Keratinocyte (primary cell): ENCODE measurements around the gene ROR1. TPM values are rescaled to one million over a fixed set of nuclear protein-coding genes. Genes with fewer than 3 reads are reported as not detected.

Source experiments
- DNase-seq: peaks from one replicate; pipeline ENCODE4 v3.0.0-alpha.2; 2011; ENCODE audit warnings: low read depth, missing footprints, low spot score
- FAIRE-seq: peaks from 2 replicates; lab custom pipeline; 2011; peaks lifted over from hg19 to GRCh38; lab: Jason Lieb, UNC
- H2AFZ ChIP-seq: 2 replicates; pipeline ENCODE4 v1.6.0; 2012; ENCODE audit warnings: low read length, control low read depth, inconsistent platforms; ENCODE audit not compliant: control insufficient read depth
- H3K27ac ChIP-seq: 2 replicates; pipeline ENCODE4 v1.5.1; 2011; ENCODE audit warnings: low read length; ENCODE audit not compliant: control insufficient read depth, insufficient read depth
- H3K27me3 ChIP-seq: 3 replicates; pipeline ENCODE4 v1.6.0; 2011; ENCODE audit warnings: low read length; ENCODE audit not compliant: control insufficient read depth, insufficient read depth; ENCODE audit errors: extremely low read depth
- H3K36me3 ChIP-seq, 2 experiments: 2 replicates in 1 of 2; 3 replicates in 1 of 2; pipeline ENCODE4 v1.5.1; 2011; ENCODE audit warnings: low read length in 2 of 2, mild to moderate bottlenecking in 1 of 2; ENCODE audit not compliant: control insufficient read depth in 2 of 2, insufficient read depth in 2 of 2; ENCODE audit errors: extremely low read depth in 1 of 2
- H3K4me1 ChIP-seq: 3 replicates; pipeline ENCODE4 v1.5.1; 2011; ENCODE audit warnings: low read length; ENCODE audit not compliant: control insufficient read depth, insufficient read depth; ENCODE audit errors: extremely low read depth
- H3K4me2 ChIP-seq: 3 replicates; pipeline ENCODE4 v1.6.0; 2011; ENCODE audit warnings: low read depth, low read length; ENCODE audit not compliant: control insufficient read depth, insufficient read depth; ENCODE audit errors: extremely low read depth
- H3K4me3 ChIP-seq, 3 experiments: fragments of 200-600 bp in 1 of 3; sonication (generic) in 1 of 3; 2 replicates in 2 of 3; 3 replicates in 1 of 3; pipeline ENCODE4 v1.5.1; 2011 to 2016; ENCODE audit warnings: low read length in 3 of 3, mild to moderate bottlenecking in 3 of 3, control low read depth in 2 of 3, inconsistent platforms in 1 of 3, low read depth in 1 of 3, mixed read lengths in 1 of 3, mixed run types in 1 of 3, moderate library complexity in 1 of 3; ENCODE audit not compliant: control insufficient read depth in 2 of 3, insufficient read depth in 2 of 3; ENCODE audit errors: extremely low read depth in 1 of 3
- H3K79me2 ChIP-seq: 2 replicates; pipeline ENCODE4 v1.6.0; 2012; ENCODE audit warnings: low read length; ENCODE audit not compliant: control insufficient read depth, insufficient read depth
- H3K9ac ChIP-seq: 3 replicates; pipeline ENCODE4 v1.6.0; 2011; ENCODE audit warnings: low read length; ENCODE audit not compliant: control insufficient read depth, insufficient read depth; ENCODE audit errors: extremely low read depth
- H3K9me1 ChIP-seq: 3 replicates; pipeline ENCODE4 v1.6.0; 2011; ENCODE audit warnings: low read length; ENCODE audit not compliant: control insufficient read depth, insufficient read depth; ENCODE audit errors: extremely low read depth
- H3K9me3 ChIP-seq: 2 replicates; pipeline ENCODE4 v1.5.1; 2012; ENCODE audit warnings: low read depth, low read length; ENCODE audit not compliant: control insufficient read depth
- H4K20me1 ChIP-seq: 3 replicates; pipeline ENCODE4 v1.6.0; 2011; ENCODE audit warnings: low read length; ENCODE audit not compliant: control insufficient read depth, insufficient read depth; ENCODE audit errors: extremely low read depth
- CTCF ChIP-seq, 3 experiments: IDR thresholded peaks in 1 of 3; conservative IDR thresholded peaks in 1 of 3; optimal IDR thresholded peaks in 1 of 3; 2 replicates in 2 of 3; 3 replicates in 1 of 3; pipeline versions ENCODE3 to v1.5.1; 2011; ENCODE audit warnings: low read length in 3 of 3, mild to moderate bottlenecking in 3 of 3, moderate library complexity in 2 of 3, control low read depth in 1 of 3, inconsistent platforms in 1 of 3; ENCODE audit not compliant: insufficient read depth in 2 of 3; ENCODE audit errors: extremely low read depth in 1 of 3
- EZH2 ChIP-seq: IDR thresholded peaks from one replicate; pipeline ENCODE4 v1.6.1; 2012; ENCODE audit warnings: inconsistent platforms, mild to moderate bottlenecking, low read length, moderate library complexity
- dilution Hi-C: fragments of 300-500 bp; cut with MboI; formaldehyde crosslinking; loops from one replicate; pipeline ENCODE4 v1.7.0; 2020; ENCODE audit warnings: low sequenced_read_pairs; ENCODE audit not compliant: extremely low pct_ligation_motif_present
- polyA plus RNA-seq, 5 experiments: library from polyadenylated mRNA; depleted of rRNA in 3 of 5; stranded (reverse) in 3 of 5; stranded (forward) in 1 of 5; unstranded in 1 of 5; fragments of >200 nt; gene quantifications; 1 replicate in 1 of 5; 2 replicates in 3 of 5; 3 replicates in 1 of 5; pipeline versions ENCODE4 v1.2.1 to v1.2.3, GENCODE V29; 2011 to 2012; ENCODE audit warnings: missing spikeins in 2 of 5, low read depth in 1 of 5, low replicate concordance in 1 of 5

The ROR1 gene
- polyA plus RNA-seq, 1 donor (not counting 4 experiments of a cell fraction or from before 2014, with no cell fraction given): 9.2 TPM

- Histone ChIP-seq H3K36me3 (no peaks in the 10 kb centered on the region), H3K4me3 (no peak overlapping the region), H4K20me1 (no peaks in the 10 kb centered on the region), H3K79me2 (peaks cover 1% of the 10 kb centered on the region), H3K27ac (no peak overlapping the region), H2AFZ (no peak overlapping the region), H3K4me2 (no peak overlapping the region), H3K27me3 (no peaks in the 10 kb centered on the region), H3K9me3 (no peaks in the 10 kb centered on the region), H3K4me1 (peaks cover 3% of the 10 kb centered on the region), H3K9me1 (no peaks in the 10 kb centered on the region), H3K9ac (no peak overlapping the region)
- TF ChIP-seq EZH2: no peak
- no peak for TF ChIP-seq CTCF (optimal IDR thresholded peaks at IDR 0.05 in 1 of 3, IDR thresholded peaks at IDR 0.05 in 1 of 3, conservative IDR thresholded peaks at IDR 0.05 in 1 of 3; ENCODE audit: extremely low read depth in 1 of 3, insufficient read depth in 2 of 3, low read length in 3 of 3)
- dilution Hi-C loops: no loop called here
- DNase-seq: no peak
- FAIRE-seq: no peak
Observed at GRCh38 chr1:63818567-63819325, 44.9 kb downstream of the ROR1 start.

- FAIRE-seq: no peak
- Histone ChIP-seq H3K9me1 (no peaks in the 10 kb centered on the region), H3K79me2 (peaks cover 1% of the 10 kb centered on the region)
Observed at GRCh38 chr1:63819795-63820194, 46.0 kb downstream of the ROR1 start.

More at GRCh38 chr1:63819795-63820194, 46.0 kb downstream of the ROR1 start:
- no peak overlapping the region for H3K27ac ChIP-seq
- H3K4me2 ChIP-seq: no peak overlapping the region
- no peaks in the 10 kb centered on the region for H3K36me3 ChIP-seq
- H3K27me3 ChIP-seq: no peaks in the 10 kb centered on the region
- H3K4me1 ChIP-seq: peaks cover 3% of the 10 kb centered on the region
- dilution Hi-C loops: no loop called here
- H3K9me3 ChIP-seq: no peaks in the 10 kb centered on the region
- no peak overlapping the region for H3K9ac ChIP-seq
- no peaks in the 10 kb centered on the region for H4K20me1 ChIP-seq
- no peak overlapping the region for H2AFZ ChIP-seq
- no peak for TF ChIP-seq EZH2
- DNase-seq: no peak
- H3K4me3 ChIP-seq: no peak overlapping the region
